ENCODE data around the gene PRIMA1.

Gene PRIMA1

GRCh38 chr14:93753647-93754046 lies 34.6 kb downstream of the PRIMA1 start:
- DNase-seq (ENCODE audit: low spot score), result no peak

- no peak for DNase-seq (ENCODE audit: low spot score)
Observed at GRCh38 chr14:93752980-93753561, 35.2 kb downstream of the PRIMA1 start.

GRCh38 chr14:93751946-93752655 lies 36.2 kb downstream of the PRIMA1 start:
- no peak for DNase-seq (ENCODE audit: low spot score)

- DNase-seq (ENCODE audit: low spot score), result no peak
Observed at GRCh38 chr14:93749076-93749420, 39.2 kb downstream of the PRIMA1 start.

GRCh38 chr14:93748208-93749075 lies 39.8 kb downstream of the PRIMA1 start:
- no peak for DNase-seq (ENCODE audit: low spot score)

- no peak for DNase-seq (ENCODE audit: low spot score)
Observed at GRCh38 chr14:93747560-93747959, 40.7 kb downstream of the PRIMA1 start.

- DNase-seq (ENCODE audit: low spot score), result no peak
Observed at GRCh38 chr14:93747102-93747501, 41.2 kb downstream of the PRIMA1 start.

- no peak for DNase-seq (ENCODE audit: low spot score)
Observed at GRCh38 chr14:93745603-93746273, 42.5 kb downstream of the PRIMA1 start.

GRCh38 chr14:93744876-93745275 lies 43.4 kb downstream of the PRIMA1 start:
- no peak for DNase-seq (ENCODE audit: low spot score)

GRCh38 chr14:93744176-93744575 lies 44.1 kb downstream of the PRIMA1 start:
- no peak for DNase-seq (ENCODE audit: low spot score)

- DNase-seq (ENCODE audit: low spot score), result no peak
Observed at GRCh38 chr14:93743270-93744060, 44.8 kb downstream of the PRIMA1 start.

- no peak for DNase-seq (ENCODE audit: low spot score)
Observed at GRCh38 chr14:93742761-93743160, 45.5 kb downstream of the PRIMA1 start.

- no peak for DNase-seq (ENCODE audit: low spot score)
Observed at GRCh38 chr14:93741556-93742230, 46.6 kb downstream of the PRIMA1 start.

- no peak for DNase-seq (ENCODE audit: low spot score)
Observed at GRCh38 chr14:93737634-93738033, 50.7 kb downstream of the PRIMA1 start.

GRCh38 chr14:93736378-93737014 lies 51.8 kb downstream of the PRIMA1 start:
- no peak for DNase-seq (ENCODE audit: low spot score)

- no peak for DNase-seq (ENCODE audit: low spot score)
Observed at GRCh38 chr14:93735206-93735605, 53.1 kb downstream of the PRIMA1 start.

- DNase-seq (ENCODE audit: low spot score), result no peak
Observed at GRCh38 chr14:93734086-93734822, 54.0 kb downstream of the PRIMA1 start.

- DNase-seq (ENCODE audit: low spot score), result no peak
Observed at GRCh38 chr14:93733631-93734030, 54.7 kb downstream of the PRIMA1 start.

- DNase-seq (ENCODE audit: low spot score), result no peak
Observed at GRCh38 chr14:93733231-93733630, 55.1 kb downstream of the PRIMA1 start.

GRCh38 chr14:93732524-93732923 lies 55.8 kb downstream of the PRIMA1 start:
- DNase-seq (ENCODE audit: low spot score), result no peak

Data from LoVo (cell line).